Colonic mucosa (tissue), 4 donors: ENCODE measurements around the gene APLN. TPM values are rescaled to one million over a fixed set of nuclear protein-coding genes. Genes with fewer than 3 reads are reported as not detected.

Experiments
- DNase-seq: peaks from one replicate; pipeline ENCODE4 v3.0.0-alpha.2; 2020
- H3K27ac ChIP-seq: fragments of 200-600 bp; one replicate; pipeline ENCODE4 v1.8.0; 2021
- H3K27me3 ChIP-seq: fragments of 200-600 bp; one replicate; pipeline ENCODE4 v1.8.0; 2021
- H3K36me3 ChIP-seq: fragments of 200-600 bp; one replicate; pipeline ENCODE4 v1.8.0; 2021
- H3K4me1 ChIP-seq: fragments of 200-600 bp; one replicate; pipeline ENCODE4 v1.8.0; 2021; ENCODE audit warnings: mild to moderate bottlenecking
- H3K4me3 ChIP-seq: fragments of 200-600 bp; one replicate; pipeline ENCODE4 v1.8.0; 2021
- H3K9ac ChIP-seq, 2 donors: one replicate each; pipeline ENCODE4 v1.7.0; 2013; ENCODE audit warnings: control low read depth in 2 of 2, low read depth in 2 of 2, low read length in 2 of 2
- H3K9me3 ChIP-seq: fragments of 200-600 bp; one replicate; pipeline ENCODE4 v1.8.0; 2021
- intact Hi-C: fragments of 100-400 bp; cut with DNase I; formaldehyde crosslinking; loops from one replicate; pipeline ENCODE4 v1.14.1; 2022
- total RNA-seq, 2 donors: library from RNA; stranded (reverse); fragmentation: NEBNext Ultra II Directional in 1 of 2; extraction: Animal tissue kit (Norgen Biotek cat#: 25700) in 1 of 2; gene quantifications; one replicate each; pipeline ENCODE4 v1.2.1, GENCODE V29; 2021
- TF ChIP-seq, protein P1 (sequence below): fragments of 200-600 bp; IDR thresholded peaks from one replicate; pipeline ENCODE4 v1.8.0; 2022; ENCODE audit warnings: antibody characterized with exemption, mild to moderate bottlenecking
- donor health status: healthy.
- donor health status: DM: no; HTN: no; CAD: no.
- donor health status: DM: no; HTN: no; CAD: no.

Gene APLN
- total RNA-seq, 2 donors from 2014 or later = 0.15 to 2.7 TPM

DNA sequence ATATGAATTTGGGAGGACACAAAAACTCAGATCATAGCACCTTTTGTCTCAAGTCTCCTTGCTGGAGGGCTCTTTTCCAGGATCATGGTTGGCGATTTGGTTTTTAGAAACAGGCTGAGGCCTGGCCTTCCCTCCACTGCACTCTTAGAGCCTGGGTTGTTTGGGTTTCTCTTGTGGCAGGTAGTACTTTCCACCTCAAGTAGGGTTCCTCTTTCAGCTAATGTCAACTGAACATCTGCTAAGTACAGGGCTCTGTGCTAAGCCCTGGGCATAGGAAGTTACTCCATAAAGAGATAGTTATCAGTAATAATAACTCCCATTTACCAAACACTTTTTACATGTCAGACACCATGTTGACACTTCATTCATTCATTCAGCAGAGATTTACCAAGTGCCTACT, 28.2 kb upstream of the APLN start:
- intact Hi-C loops = no loop called here
- Histone ChIP-seq H3K9me3 (no peaks in the 10 kb centered on the region), H3K27ac (no peak overlapping the region), H3K4me3 (no peak overlapping the region), H3K36me3 (no peaks in the 10 kb centered on the region), H3K9ac (no peak overlapping the region), H3K4me1 (no peaks in the 10 kb centered on the region), H3K27me3 (no peaks in the 10 kb centered on the region)
- TF ChIP-seq, protein P1, sequence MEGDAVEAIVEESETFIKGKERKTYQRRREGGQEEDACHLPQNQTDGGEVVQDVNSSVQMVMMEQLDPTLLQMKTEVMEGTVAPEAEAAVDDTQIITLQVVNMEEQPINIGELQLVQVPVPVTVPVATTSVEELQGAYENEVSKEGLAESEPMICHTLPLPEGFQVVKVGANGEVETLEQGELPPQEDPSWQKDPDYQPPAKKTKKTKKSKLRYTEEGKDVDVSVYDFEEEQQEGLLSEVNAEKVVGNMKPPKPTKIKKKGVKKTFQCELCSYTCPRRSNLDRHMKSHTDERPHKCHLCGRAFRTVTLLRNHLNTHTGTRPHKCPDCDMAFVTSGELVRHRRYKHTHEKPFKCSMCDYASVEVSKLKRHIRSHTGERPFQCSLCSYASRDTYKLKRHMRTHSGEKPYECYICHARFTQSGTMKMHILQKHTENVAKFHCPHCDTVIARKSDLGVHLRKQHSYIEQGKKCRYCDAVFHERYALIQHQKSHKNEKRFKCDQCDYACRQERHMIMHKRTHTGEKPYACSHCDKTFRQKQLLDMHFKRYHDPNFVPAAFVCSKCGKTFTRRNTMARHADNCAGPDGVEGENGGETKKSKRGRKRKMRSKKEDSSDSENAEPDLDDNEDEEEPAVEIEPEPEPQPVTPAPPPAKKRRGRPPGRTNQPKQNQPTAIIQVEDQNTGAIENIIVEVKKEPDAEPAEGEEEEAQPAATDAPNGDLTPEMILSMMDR = no peak
- DNase-seq = no peak

DNA sequence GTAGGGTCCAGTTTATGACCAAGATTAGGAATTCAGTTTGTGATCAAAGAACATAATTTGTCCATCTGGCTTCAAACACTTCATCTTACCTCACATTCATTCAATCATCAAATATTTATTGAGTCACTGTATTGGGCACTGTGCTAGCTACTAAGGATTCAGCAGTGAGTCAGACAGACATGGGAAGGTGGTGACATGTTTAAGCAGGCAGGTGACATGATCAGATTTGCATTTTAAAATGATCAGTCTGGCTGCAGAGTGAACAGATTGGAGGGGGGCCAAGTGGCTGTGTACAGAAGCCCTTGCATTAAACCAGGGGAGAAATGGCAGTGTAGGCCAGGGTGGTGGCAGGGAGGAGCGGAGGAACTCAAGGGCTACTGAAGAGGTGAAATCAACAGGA, 25.1 kb upstream of the APLN start:
- H3K9me3 ChIP-seq = no peaks in the 10 kb centered on the region
- H3K27me3 ChIP-seq = no peaks in the 10 kb centered on the region
- no peak overlapping the region for H3K4me3 ChIP-seq
- H3K4me1 ChIP-seq = no peaks in the 10 kb centered on the region
- intact Hi-C loops = no loop called here
- no peak for DNase-seq
- H3K36me3 ChIP-seq = no peaks in the 10 kb centered on the region
- H3K27ac ChIP-seq = no peak overlapping the region
- no peak overlapping the region for H3K9ac ChIP-seq
- TF ChIP-seq, protein P1 = no peak

DNA sequence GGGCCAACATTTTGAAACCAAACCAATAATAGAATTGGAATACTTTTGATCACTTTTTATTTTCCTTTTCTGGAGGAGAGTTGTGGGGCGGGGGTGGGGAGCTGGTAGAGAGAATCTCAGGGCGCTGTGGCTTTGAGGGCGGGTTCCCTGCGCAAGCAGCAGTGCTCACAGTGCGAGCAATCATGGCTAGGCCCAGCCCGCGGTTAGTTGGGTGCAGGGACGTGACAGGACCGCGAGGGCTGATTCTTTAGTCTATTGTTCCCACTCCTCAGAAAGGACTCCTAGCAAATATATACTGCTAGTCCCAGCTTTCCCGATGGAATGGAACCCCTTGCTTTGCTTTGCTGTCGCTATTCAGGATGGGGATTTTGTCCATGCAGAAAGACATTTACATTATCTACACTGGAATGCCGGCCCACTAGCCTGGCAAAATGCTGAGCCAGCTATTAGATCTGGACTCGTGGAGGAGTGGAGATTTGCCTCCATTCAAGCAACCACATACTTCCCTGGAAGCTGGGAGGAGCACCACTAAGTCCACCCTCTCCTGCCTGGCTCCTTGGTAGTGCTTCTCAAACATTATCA, 23.9 kb upstream of the APLN start:
- intact Hi-C loops = no loop called here
- TF ChIP-seq, protein P1 = no peak
- Histone ChIP-seq H3K9me3 (no peaks in the 10 kb centered on the region), H3K4me1 (no peaks in the 10 kb centered on the region), H3K9ac (peak overlapping the region in 1 of 2 donors; percentile 16), H3K27ac (peak overlapping the region; percentile 73), H3K4me3 (peak overlapping the region; percentile 32), H3K27me3 (no peaks in the 10 kb centered on the region), H3K36me3 (no peaks in the 10 kb centered on the region)
- peak; percentile 35 for DNase-seq

DNA sequence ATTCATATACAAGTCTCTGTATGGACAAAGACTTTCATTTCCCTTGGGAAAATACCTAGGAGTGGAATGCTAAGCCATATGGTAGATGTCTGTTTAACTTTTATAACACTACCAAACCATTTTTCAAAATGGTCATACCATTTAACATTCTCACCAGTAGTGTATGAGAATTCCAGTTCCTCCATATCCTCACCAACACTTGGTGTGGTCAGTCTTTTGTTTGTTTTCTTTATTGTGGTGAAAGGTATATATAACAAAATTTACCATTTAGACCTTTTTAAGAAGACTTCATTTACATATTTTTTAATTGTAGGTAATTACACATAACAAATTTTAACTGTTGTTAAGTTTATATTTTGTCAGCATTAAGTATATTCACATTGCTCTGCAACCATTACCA, 12.7 kb upstream of the APLN start:
- no peak overlapping the region for H3K9ac ChIP-seq
- TF ChIP-seq, protein P1 = no peak
- H3K27ac ChIP-seq = no peak overlapping the region
- H3K9me3 ChIP-seq = no peaks in the 10 kb centered on the region
- intact Hi-C loops = no loop called here
- no peaks in the 10 kb centered on the region for H3K27me3 ChIP-seq
- no peaks in the 10 kb centered on the region for H3K4me1 ChIP-seq
- H3K4me3 ChIP-seq = no peak overlapping the region
- H3K36me3 ChIP-seq = no peaks in the 10 kb centered on the region
- no peak for DNase-seq

DNA sequence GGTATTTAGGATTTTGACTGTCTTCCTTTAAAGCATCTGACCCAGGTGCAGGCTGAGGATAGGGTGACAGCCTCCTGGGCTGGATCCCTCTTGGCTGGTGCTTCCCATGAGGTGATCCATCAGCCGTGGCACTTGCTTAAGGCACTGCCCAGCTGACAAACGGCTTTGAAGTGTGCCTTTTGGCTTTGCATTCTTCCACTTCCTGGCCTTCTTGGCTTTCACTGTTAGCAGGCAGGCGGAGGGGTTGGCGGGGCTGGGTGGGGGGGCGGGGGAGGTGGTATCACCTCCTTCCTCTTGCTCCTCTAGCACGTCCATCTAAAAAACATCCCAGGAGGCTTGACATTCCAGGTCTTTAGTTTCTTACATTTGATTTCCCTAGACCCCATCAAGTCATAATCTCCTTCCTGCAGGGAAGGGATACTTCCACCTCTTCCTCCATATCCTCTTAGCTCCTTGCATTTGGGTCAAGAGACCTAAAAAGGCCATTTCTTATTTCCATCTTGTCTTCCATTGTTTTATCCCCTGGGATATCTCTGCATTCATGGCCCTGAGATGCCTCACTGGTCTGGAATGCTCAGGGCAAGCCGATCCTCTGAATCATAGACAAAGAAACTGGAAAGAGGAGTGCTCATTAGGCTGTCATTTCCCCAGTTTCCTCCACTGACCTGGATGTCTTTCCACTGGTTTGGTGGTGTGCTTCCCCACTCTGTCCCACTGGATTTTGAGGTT, 11.3 kb upstream of the APLN start:
- H3K27ac ChIP-seq = no peak overlapping the region
- no peak overlapping the region for H3K4me3 ChIP-seq
- TF ChIP-seq, protein P1 = no peak
- no peak for DNase-seq
- no peaks in the 10 kb centered on the region for H3K9me3 ChIP-seq
- no peaks in the 10 kb centered on the region for H3K36me3 ChIP-seq
- no peaks in the 10 kb centered on the region for H3K4me1 ChIP-seq
- H3K27me3 ChIP-seq = no peaks in the 10 kb centered on the region
- intact Hi-C loops = no loop called here
- no peak overlapping the region for H3K9ac ChIP-seq
